ENCODE data around the gene SV2B. TPM values are rescaled to one million over a fixed set of nuclear protein-coding genes. Genes with fewer than 3 reads are reported as not detected.
A peak's percentile ranks its signal among the peaks of the same experiment; 100 is the strongest.

SV2B gene
- polyA plus RNA-seq, 2 of the 4 experiments (the other 2 are of a cell fraction) = 0.05 TPM; not detected in 1

DNA sequence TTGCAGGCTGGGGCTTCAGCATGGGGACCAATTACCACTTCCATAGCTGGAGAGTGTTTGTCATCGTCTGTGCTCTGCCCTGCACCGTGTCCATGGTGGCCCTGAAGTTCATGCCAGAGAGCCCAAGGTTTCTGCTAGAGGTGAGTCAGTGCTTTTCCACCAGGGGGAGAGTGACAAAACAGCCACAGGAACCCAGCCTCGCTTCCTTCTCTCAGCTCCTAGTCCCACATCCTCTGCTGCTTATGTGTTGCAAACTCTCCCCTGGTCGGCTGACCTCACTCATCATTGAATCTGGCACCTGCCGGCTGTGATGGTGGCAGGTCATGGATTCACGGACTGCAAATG lies 158.3 kb downstream of the SV2B start:
- 15% methylated on average over 6 of the region's 6 CpGs for WGBS (ENCODE audit: missing lambda C conversion rate)
- ChIA-PET POLR2A (no interaction called here), CTCF (interaction anchor here (0.6 to 4.2 kb wide), 8 partner anchors 11 to 946 kb away, joined by 3 to 29 read pairs (median 9); no protein-coding TSS in a partner anchor)
- FAIRE-seq (no peak), DNase-seq (ENCODE audit: low read depth in 1 of 2, low spot score in 1 of 2) (peak; percentile 16 to 28), ATAC-seq (peak; percentile 68 to 79; a peak in 5 of 6 replicates)
- Histone ChIP-seq H3K9me3 (no peaks in the 10 kb centered on the region), H3K4me1 (no peaks in the 10 kb centered on the region), H3K4me3 (no peak overlapping the region), H3K4me2 (no peak overlapping the region), H3K27ac (no peak overlapping the region)
- no peak for TF ChIP-seq HOXA7 (CRISPR knock-in tag; IDR thresholded peaks at IDR 0.05)
- TF ChIP-seq JUNB (IDR thresholded peaks at IDR 0.05) = no peak
- no peak for TF ChIP-seq PHF8 (IDR thresholded peaks at IDR 0.05; ENCODE audit: borderline replicate concordance, low read depth)
- TF ChIP-seq BCL3 (IDR thresholded peaks at IDR 0.05) = no peak
- TF ChIP-seq POLR2AphosphoS2 (conservative IDR thresholded peaks at IDR 0.05; ENCODE audit: low read length) = no peak
- TF ChIP-seq EHMT2 (IDR thresholded peaks at IDR 0.05; ENCODE audit: low read depth) = no peak
- no peak for TF ChIP-seq CBX8 (IDR thresholded peaks at IDR 0.05)
- no peak for TF ChIP-seq RARB (CRISPR knock-in tag; IDR thresholded peaks at IDR 0.05)
- no peak for TF ChIP-seq NPAS2 (CRISPR knock-in tag; IDR thresholded peaks at IDR 0.05; ENCODE audit: borderline replicate concordance)
- TF ChIP-seq KDM5A (IDR thresholded peaks at IDR 0.05) = no peak
- TF ChIP-seq ZFP36 (IDR thresholded peaks at IDR 0.05; ENCODE audit: borderline replicate concordance, partially characterized antibody) = no peak
- TF ChIP-seq MYC (IDR thresholded peaks at IDR 0.05; ENCODE audit: borderline replicate concordance, low read length) = no peak
- TF ChIP-seq, protein P1, sequence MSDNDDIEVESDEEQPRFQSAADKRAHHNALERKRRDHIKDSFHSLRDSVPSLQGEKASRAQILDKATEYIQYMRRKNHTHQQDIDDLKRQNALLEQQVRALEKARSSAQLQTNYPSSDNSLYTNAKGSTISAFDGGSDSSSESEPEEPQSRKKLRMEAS (IDR thresholded peaks at IDR 0.05) = no peak
- TF ChIP-seq HOXB13 (CRISPR knock-in tag; IDR thresholded peaks at IDR 0.05; ENCODE audit: low read depth) = no peak
- TF ChIP-seq RFX5 (IDR thresholded peaks at IDR 0.05) = no peak
- TF ChIP-seq CHD2 (IDR thresholded peaks at IDR 0.05; ENCODE audit: low read length, partially characterized antibody) = no peak
- no peak for TF ChIP-seq CBX2 (IDR thresholded peaks at IDR 0.05; ENCODE audit: borderline replicate concordance, low read depth)
- TF ChIP-seq EP300 (IDR thresholded peaks at IDR 0.05) = no peak
- TF ChIP-seq, protein P2, sequence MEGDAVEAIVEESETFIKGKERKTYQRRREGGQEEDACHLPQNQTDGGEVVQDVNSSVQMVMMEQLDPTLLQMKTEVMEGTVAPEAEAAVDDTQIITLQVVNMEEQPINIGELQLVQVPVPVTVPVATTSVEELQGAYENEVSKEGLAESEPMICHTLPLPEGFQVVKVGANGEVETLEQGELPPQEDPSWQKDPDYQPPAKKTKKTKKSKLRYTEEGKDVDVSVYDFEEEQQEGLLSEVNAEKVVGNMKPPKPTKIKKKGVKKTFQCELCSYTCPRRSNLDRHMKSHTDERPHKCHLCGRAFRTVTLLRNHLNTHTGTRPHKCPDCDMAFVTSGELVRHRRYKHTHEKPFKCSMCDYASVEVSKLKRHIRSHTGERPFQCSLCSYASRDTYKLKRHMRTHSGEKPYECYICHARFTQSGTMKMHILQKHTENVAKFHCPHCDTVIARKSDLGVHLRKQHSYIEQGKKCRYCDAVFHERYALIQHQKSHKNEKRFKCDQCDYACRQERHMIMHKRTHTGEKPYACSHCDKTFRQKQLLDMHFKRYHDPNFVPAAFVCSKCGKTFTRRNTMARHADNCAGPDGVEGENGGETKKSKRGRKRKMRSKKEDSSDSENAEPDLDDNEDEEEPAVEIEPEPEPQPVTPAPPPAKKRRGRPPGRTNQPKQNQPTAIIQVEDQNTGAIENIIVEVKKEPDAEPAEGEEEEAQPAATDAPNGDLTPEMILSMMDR (IDR thresholded peaks at IDR 0.05) = no peak

GRCh38 chr15:91259077-91259476 lies 159.0 kb downstream of the SV2B start:
- no peak for FAIRE-seq
- TF ChIP-seq, protein P3, sequence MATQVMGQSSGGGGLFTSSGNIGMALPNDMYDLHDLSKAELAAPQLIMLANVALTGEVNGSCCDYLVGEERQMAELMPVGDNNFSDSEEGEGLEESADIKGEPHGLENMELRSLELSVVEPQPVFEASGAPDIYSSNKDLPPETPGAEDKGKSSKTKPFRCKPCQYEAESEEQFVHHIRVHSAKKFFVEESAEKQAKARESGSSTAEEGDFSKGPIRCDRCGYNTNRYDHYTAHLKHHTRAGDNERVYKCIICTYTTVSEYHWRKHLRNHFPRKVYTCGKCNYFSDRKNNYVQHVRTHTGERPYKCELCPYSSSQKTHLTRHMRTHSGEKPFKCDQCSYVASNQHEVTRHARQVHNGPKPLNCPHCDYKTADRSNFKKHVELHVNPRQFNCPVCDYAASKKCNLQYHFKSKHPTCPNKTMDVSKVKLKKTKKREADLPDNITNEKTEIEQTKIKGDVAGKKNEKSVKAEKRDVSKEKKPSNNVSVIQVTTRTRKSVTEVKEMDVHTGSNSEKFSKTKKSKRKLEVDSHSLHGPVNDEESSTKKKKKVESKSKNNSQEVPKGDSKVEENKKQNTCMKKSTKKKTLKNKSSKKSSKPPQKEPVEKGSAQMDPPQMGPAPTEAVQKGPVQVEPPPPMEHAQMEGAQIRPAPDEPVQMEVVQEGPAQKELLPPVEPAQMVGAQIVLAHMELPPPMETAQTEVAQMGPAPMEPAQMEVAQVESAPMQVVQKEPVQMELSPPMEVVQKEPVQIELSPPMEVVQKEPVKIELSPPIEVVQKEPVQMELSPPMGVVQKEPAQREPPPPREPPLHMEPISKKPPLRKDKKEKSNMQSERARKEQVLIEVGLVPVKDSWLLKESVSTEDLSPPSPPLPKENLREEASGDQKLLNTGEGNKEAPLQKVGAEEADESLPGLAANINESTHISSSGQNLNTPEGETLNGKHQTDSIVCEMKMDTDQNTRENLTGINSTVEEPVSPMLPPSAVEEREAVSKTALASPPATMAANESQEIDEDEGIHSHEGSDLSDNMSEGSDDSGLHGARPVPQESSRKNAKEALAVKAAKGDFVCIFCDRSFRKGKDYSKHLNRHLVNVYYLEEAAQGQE (IDR thresholded peaks at IDR 0.05) = no peak
- TF ChIP-seq NFE2L2 (conservative IDR thresholded peaks at IDR 0.05; ENCODE audit: low read length) = no peak
- no peak for TF ChIP-seq ZSCAN20 (CRISPR knock-in tag; IDR thresholded peaks at IDR 0.05)
- no peak overlapping the region for H3K4me2 ChIP-seq
- no peaks in the 10 kb centered on the region for H3K9me3 ChIP-seq
- DNase-seq (ENCODE audit: low read depth in 1 of 2, low spot score in 1 of 2) = no peak
- WGBS (ENCODE audit: missing lambda C conversion rate) = 0% methylated on average over 3 of the region's 3 CpGs
- no peak overlapping the region for H3K27ac ChIP-seq
- ChIA-PET POLR2A (no interaction called here), CTCF (interaction anchor here (1.2 to 4.2 kb wide), 7 partner anchors 10 to 597 kb away, joined by 3 to 29 read pairs (median 13); no protein-coding TSS in a partner anchor)
- no peak overlapping the region for H3K4me3 ChIP-seq
- no peaks in the 10 kb centered on the region for H3K4me1 ChIP-seq
- ATAC-seq = no peak
